ENCODE results near the gene PKN1.
"Not testable (repeated sequence)": the region's sequence is repeated elsewhere in the genome, so short reads cannot be mapped to it uniquely, and the experiment has no call there.

The PKN1 gene

DNA sequence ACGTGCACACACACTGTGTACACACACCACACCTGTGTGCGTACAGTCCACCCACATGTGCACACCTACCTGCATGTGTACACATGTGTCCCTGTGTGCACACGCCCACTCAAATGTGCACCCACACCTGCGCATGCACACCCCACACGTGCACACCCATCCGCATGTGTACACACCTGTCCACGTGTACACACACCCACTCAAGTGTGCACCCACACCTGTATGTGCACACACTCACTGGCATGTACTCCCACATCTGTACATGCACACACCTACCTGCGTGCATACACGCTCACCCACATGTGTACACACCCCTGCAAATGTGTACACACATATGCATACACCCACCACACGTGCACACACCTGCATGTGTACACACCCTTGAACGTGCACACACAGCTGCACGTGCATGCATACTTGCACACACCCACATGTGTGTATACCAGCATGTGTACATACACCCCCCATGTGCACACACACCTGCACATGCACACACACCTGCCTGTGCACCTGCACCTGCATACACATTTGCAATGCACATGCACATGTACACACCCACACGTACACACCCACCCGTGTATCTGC lies 10.6 kb downstream of the PKN1 start:
- no peaks in the 10 kb centered on the region for H3K4me1 ChIP-seq (ENCODE audit: insufficient read depth, low read length)
- no peaks in the 10 kb centered on the region for H3K9me3 ChIP-seq (ENCODE audit: low read length)
- H3K27me3 ChIP-seq (ENCODE audit: insufficient read depth, low read length) = no peaks in the 10 kb centered on the region
- H2AFZ ChIP-seq (ENCODE audit: low read depth, low read length) = no peak overlapping the region
- H3K36me3 ChIP-seq (ENCODE audit: insufficient read depth, low read length) = peaks cover 46% of the 10 kb centered on the region
- H3K4me3 ChIP-seq (ENCODE audit: low read length) = no peak overlapping the region

DNA sequence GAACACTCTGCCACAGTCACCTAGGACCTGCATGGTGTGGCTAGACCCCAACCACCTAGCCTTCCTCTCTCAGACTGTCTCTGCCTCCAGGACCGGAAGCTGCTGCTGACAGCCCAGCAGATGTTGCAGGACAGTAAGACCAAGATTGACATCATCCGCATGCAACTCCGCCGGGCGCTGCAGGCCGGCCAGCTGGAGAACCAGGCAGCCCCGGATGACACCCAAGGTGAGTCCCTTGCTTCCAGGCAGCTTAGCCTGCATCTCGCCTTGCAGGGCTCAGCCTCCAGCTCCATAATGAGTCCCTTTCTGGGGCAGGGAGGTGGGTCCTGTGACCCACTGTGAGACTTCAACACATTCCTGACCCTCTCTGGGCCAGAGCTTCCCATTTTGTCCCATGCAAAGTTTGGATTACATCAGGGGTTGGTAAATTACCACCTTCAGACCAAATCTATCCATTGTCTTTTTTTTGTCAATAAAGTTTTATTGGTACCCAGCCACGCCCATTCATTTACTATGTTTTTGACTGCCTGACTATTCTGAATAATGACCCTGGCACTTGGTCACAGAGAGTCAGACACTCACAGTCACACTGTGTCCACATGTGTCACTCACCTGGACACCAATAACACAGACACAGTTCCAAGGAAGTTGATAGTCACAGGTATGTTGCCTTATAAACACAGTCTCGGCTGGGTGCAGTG lies 13.4 kb downstream of the PKN1 start:
- no peaks in the 10 kb centered on the region for H3K9me3 ChIP-seq (ENCODE audit: low read length)
- no peaks in the 10 kb centered on the region for H3K27me3 ChIP-seq (ENCODE audit: insufficient read depth, low read length)
- no peaks in the 10 kb centered on the region for H3K4me1 ChIP-seq (ENCODE audit: insufficient read depth, low read length)
- no peak overlapping the region for H3K4me3 ChIP-seq (ENCODE audit: low read length)
- H3K36me3 ChIP-seq (ENCODE audit: insufficient read depth, low read length) = peaks cover 64% of the 10 kb centered on the region
- no peak overlapping the region for H2AFZ ChIP-seq (ENCODE audit: low read depth, low read length)

DNA sequence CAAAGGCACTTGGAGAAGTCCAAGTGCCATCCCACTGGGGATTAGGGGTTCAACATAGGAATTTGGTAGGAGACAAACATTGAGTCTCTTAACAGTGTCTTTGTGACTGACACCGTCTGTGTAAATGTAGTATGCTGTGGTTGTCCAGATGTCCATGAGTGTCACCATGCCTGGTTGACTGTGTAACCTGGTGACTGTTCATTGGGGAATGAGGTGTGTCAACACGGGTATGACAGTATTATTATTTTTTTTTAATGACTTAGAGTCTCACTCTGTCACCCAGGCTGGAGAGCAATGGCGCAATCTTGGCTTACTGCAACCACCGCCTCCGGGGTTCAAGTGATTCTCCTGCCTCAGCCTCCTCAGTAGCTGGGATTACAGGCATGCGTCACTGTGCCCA lies 16.2 kb downstream of the PKN1 start:
- no peaks in the 10 kb centered on the region for H3K27me3 ChIP-seq (ENCODE audit: insufficient read depth, low read length)
- H3K4me3 ChIP-seq (ENCODE audit: low read length) = no peak overlapping the region
- H3K36me3 ChIP-seq (ENCODE audit: insufficient read depth, low read length) = peaks cover 54% of the 10 kb centered on the region
- H3K4me1 ChIP-seq (ENCODE audit: insufficient read depth, low read length) = no peaks in the 10 kb centered on the region
- no peaks in the 10 kb centered on the region for H3K9me3 ChIP-seq (ENCODE audit: low read length)
- no peak overlapping the region for H2AFZ ChIP-seq (ENCODE audit: low read depth, low read length)

GRCh38 chr19:14450168-14450874 lies 17.2 kb downstream of the PKN1 start:
- H3K4me3 ChIP-seq (ENCODE audit: low read length) = no peak overlapping the region
- H3K9me3 ChIP-seq (ENCODE audit: low read length) = no peaks in the 10 kb centered on the region
- H3K36me3 ChIP-seq (ENCODE audit: insufficient read depth, low read length) = peaks cover 58% of the 10 kb centered on the region
- H2AFZ ChIP-seq (ENCODE audit: low read depth, low read length) = no peak overlapping the region
- no peaks in the 10 kb centered on the region for H3K27me3 ChIP-seq (ENCODE audit: insufficient read depth, low read length)
- no peaks in the 10 kb centered on the region for H3K4me1 ChIP-seq (ENCODE audit: insufficient read depth, low read length)

DNA sequence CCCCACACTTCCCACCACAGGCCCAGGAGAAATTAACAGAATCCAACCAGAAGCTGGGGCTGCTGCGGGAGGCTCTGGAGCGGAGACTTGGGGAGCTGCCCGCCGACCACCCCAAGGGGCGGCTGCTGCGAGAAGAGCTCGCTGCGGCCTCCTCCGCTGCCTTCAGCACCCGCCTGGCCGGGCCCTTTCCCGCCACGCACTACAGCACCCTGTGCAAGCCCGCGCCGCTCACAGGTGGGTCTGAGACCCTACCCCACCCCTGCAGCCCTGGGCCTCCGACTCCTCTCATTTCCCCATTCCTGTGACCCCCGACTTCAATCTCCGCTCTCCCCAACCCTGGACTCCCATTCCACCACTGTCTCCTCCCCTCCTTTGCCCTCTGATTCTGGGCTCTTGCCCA lies 17.8 kb downstream of the PKN1 start:
- H3K27me3 ChIP-seq (ENCODE audit: insufficient read depth, low read length) = no peaks in the 10 kb centered on the region
- H3K36me3 ChIP-seq (ENCODE audit: insufficient read depth, low read length) = peaks cover 61% of the 10 kb centered on the region
- no peak overlapping the region for H3K4me3 ChIP-seq (ENCODE audit: low read length)
- no peaks in the 10 kb centered on the region for H3K4me1 ChIP-seq (ENCODE audit: insufficient read depth, low read length)
- no peak overlapping the region for H2AFZ ChIP-seq (ENCODE audit: low read depth, low read length)
- H3K9me3 ChIP-seq (ENCODE audit: low read length) = no peaks in the 10 kb centered on the region

DNA sequence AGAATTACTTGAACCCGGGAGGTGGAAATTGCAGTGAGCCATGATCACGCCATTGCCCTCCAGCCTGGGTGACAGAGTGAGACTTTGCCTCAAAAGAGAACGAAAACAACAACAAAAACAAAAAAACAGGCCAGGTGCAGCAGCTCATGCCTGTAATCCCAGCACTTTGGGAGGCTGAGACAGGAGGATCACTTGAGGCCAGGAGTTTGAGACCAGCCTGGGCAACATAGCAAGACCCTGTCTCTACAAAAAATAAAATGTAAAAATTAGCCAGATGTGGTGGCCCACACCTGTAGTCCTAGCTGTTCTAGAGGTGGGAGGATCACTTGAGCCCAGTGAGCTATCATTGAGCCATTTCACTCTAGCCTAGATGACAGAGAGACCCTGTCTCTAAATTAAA lies 19.2 kb downstream of the PKN1 start:
- not testable (repeated sequence) for H2AFZ ChIP-seq (ENCODE audit: low read depth, low read length); H3K4me1 ChIP-seq (ENCODE audit: insufficient read depth, low read length); H3K27me3 ChIP-seq (ENCODE audit: insufficient read depth, low read length); H3K9me3 ChIP-seq (ENCODE audit: low read length); H3K4me3 ChIP-seq (ENCODE audit: low read length)
- peaks cover 51% of the 10 kb centered on the region for H3K36me3 ChIP-seq (ENCODE audit: insufficient read depth, low read length)

- Histone ChIP-seq H2AFZ (ENCODE audit: low read depth, low read length) (no peak overlapping the region), H3K4me3 (ENCODE audit: low read length) (no peak overlapping the region), H3K4me1 (ENCODE audit: insufficient read depth, low read length) (no peaks in the 10 kb centered on the region), H3K36me3 (ENCODE audit: insufficient read depth, low read length) (peaks cover 31% of the 10 kb centered on the region), H3K9me3 (ENCODE audit: low read length) (no peaks in the 10 kb centered on the region), H3K27me3 (ENCODE audit: insufficient read depth, low read length) (no peaks in the 10 kb centered on the region)
Measured at GRCh38 chr19:14459703-14460102, 26.6 kb downstream of the PKN1 start.

- Histone ChIP-seq H2AFZ (ENCODE audit: low read depth, low read length) (no peak overlapping the region), H3K4me3 (ENCODE audit: low read length) (no peak overlapping the region), H3K9me3 (ENCODE audit: low read length) (no peaks in the 10 kb centered on the region), H3K4me1 (ENCODE audit: insufficient read depth, low read length) (no peaks in the 10 kb centered on the region), H3K27me3 (ENCODE audit: insufficient read depth, low read length) (no peaks in the 10 kb centered on the region), H3K36me3 (ENCODE audit: insufficient read depth, low read length) (peaks cover 27% of the 10 kb centered on the region)
Measured at GRCh38 chr19:14460935-14461334, 27.8 kb downstream of the PKN1 start.

DNA sequence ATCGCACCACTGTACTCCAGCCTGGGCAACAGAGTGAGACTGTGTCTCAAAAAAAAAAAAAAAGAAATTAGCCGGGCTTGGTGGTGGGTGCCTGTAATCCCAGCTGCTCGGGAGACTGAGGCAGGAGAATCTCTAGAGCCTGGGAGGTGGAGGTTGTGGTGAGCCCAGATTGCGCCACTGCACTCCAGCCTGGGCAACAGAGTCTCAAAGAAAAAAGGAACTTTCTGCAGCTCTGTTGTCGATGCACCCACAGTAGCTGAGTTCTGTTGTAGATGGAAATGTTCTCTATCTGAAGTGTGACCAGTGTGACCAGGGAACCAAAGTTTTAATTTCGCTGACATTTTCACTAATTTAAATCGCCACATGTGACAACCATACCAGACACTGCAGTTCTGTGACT lies 29.3 kb downstream of the PKN1 start:
- not testable (repeated sequence) for H2AFZ ChIP-seq (ENCODE audit: low read depth, low read length); H3K9me3 ChIP-seq (ENCODE audit: low read length); H3K4me3 ChIP-seq (ENCODE audit: low read length); H3K27me3 ChIP-seq (ENCODE audit: insufficient read depth, low read length); H3K4me1 ChIP-seq (ENCODE audit: insufficient read depth, low read length)
- H3K36me3 ChIP-seq (ENCODE audit: insufficient read depth, low read length) = peaks cover 34% of the 10 kb centered on the region

GRCh38 chr19:14463747-14464146 lies 30.6 kb downstream of the PKN1 start:
- Histone ChIP-seq H3K4me1 (ENCODE audit: insufficient read depth, low read length) (no peaks in the 10 kb centered on the region), H3K36me3 (ENCODE audit: insufficient read depth, low read length) (peaks cover 43% of the 10 kb centered on the region), H3K9me3 (ENCODE audit: low read length) (no peaks in the 10 kb centered on the region), H2AFZ (ENCODE audit: low read depth, low read length) (no peak overlapping the region), H3K27me3 (ENCODE audit: insufficient read depth, low read length) (no peaks in the 10 kb centered on the region), H3K4me3 (ENCODE audit: low read length) (no peak overlapping the region)

DNA sequence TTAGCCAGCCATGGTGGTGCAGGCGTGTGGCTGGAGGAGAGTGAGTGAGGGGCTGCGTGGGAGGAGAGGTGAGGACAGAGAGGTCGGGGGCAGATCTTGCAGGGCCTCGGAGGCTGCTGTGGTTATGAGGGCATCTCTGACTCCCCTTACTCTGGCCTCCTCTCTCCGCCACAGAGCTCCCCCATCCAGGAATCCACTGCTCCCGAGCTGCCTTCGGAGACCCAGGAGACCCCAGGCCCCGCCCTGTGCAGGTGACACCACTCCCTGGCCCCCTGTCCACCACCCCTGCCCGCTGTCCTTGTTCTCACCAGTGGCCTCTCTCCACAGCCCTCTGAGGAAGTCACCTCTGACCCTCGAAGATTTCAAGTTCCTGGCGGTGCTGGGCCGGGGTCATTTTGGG lies 34.3 kb downstream of the PKN1 start:
- Histone ChIP-seq H3K9me3 (ENCODE audit: low read length) (no peaks in the 10 kb centered on the region), H3K4me3 (ENCODE audit: low read length) (no peak overlapping the region), H3K27me3 (ENCODE audit: insufficient read depth, low read length) (no peaks in the 10 kb centered on the region), H3K4me1 (ENCODE audit: insufficient read depth, low read length) (no peaks in the 10 kb centered on the region), H2AFZ (ENCODE audit: low read depth, low read length) (no peak overlapping the region), H3K36me3 (ENCODE audit: insufficient read depth, low read length) (peaks cover 52% of the 10 kb centered on the region)

GRCh38 chr19:14467816-14468215 lies 34.7 kb downstream of the PKN1 start:
- Histone ChIP-seq H2AFZ (ENCODE audit: low read depth, low read length) (no peak overlapping the region), H3K9me3 (ENCODE audit: low read length) (no peaks in the 10 kb centered on the region), H3K4me1 (ENCODE audit: insufficient read depth, low read length) (no peaks in the 10 kb centered on the region), H3K36me3 (ENCODE audit: insufficient read depth, low read length) (peaks cover 52% of the 10 kb centered on the region), H3K27me3 (ENCODE audit: insufficient read depth, low read length) (no peaks in the 10 kb centered on the region), H3K4me3 (ENCODE audit: low read length) (no peak overlapping the region)

DNA sequence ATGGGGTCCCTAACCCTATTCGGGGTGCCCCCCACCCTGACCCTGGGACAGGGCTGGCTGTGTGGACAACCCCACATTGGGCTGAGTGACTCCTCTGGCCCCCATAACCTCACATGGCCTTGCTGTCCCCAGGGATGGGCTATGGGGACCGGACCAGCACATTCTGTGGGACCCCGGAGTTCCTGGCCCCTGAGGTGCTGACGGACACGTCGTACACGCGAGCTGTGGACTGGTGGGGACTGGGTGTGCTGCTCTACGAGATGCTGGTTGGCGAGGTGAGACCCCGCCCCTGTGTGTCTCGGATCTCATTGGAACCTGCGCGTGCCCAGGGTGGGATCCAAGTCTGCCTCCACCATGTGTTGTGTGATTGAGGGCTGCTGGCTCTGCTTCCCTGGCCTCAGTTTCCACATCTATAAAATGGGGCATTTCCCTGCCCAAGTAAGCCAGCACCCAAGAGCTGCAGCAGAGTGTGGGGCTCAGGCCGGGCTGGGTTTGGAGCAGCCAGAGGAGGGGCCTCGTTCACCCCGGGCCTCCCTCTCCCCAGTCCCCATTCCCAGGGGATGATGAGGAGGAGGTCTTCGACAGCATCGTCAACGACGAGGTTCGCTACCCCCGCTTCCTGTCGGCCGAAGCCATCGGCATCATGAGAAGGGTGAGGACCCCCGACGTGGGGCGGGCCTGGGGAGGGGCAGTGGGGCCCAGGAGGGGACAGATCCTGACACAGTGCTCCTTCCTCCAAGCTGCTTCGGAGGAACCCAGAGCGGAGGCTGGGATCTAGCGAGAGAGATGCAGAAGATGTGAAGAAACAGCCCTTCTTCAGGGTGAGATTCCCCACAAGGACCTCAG lies 37.1 kb downstream of the PKN1 start:
- peaks cover 40% of the 10 kb centered on the region for H3K36me3 ChIP-seq (ENCODE audit: insufficient read depth, low read length)

More for the DNA sequence above, 37.1 kb downstream of the PKN1 start:
- H3K27me3 ChIP-seq (ENCODE audit: insufficient read depth, low read length) = no peaks in the 10 kb centered on the region
- no peaks in the 10 kb centered on the region for H3K9me3 ChIP-seq (ENCODE audit: low read length)
- H3K4me3 ChIP-seq (ENCODE audit: low read length) = no peak overlapping the region
- H3K4me1 ChIP-seq (ENCODE audit: insufficient read depth, low read length) = peaks cover under 1% of the 10 kb centered on the region
- no peak overlapping the region for H2AFZ ChIP-seq (ENCODE audit: low read depth, low read length)
